Measurements from ENCODE around the gene PDE4D.
"Not testable (repeated sequence)": the region's sequence is repeated elsewhere in the genome, so short reads cannot be mapped to it uniquely, and the experiment has no call there.

The PDE4D gene

GRCh38 chr5:59007460-59008063, 886.0 kb downstream of the PDE4D start:
- peak; percentile 9 for DNase-seq (ENCODE audit: low read depth, low spot score)

GRCh38 chr5:59005934-59006701, 887.4 kb downstream of the PDE4D start:
- no peak for DNase-seq (ENCODE audit: low read depth, low spot score)

GRCh38 chr5:59003641-59004040, 889.9 kb downstream of the PDE4D start:
- DNase-seq (ENCODE audit: low read depth, low spot score) = no peak

- DNase-seq (ENCODE audit: low read depth, low spot score) = no peak
Measured at GRCh38 chr5:59003124-59003523, 890.4 kb downstream of the PDE4D start.

- no peak for DNase-seq (ENCODE audit: low read depth, low spot score)
Measured at GRCh38 chr5:59002162-59002825, 891.2 kb downstream of the PDE4D start.

- no peak for DNase-seq (ENCODE audit: low read depth, low spot score)
Measured at GRCh38 chr5:59001716-59002115, 891.8 kb downstream of the PDE4D start.

GRCh38 chr5:59001154-59001553, 892.4 kb downstream of the PDE4D start:
- no peak for DNase-seq (ENCODE audit: low read depth, low spot score)

GRCh38 chr5:59000211-59000610, 893.3 kb downstream of the PDE4D start:
- DNase-seq (ENCODE audit: low read depth, low spot score) = no peak

GRCh38 chr5:58999804-59000203, 893.7 kb downstream of the PDE4D start:
- no peak for DNase-seq (ENCODE audit: low read depth, low spot score)

- no peak for DNase-seq (ENCODE audit: low read depth, low spot score)
Measured at GRCh38 chr5:58998544-58998943, 895.0 kb downstream of the PDE4D start.

GRCh38 chr5:58995779-58996178, 897.7 kb downstream of the PDE4D start:
- not testable (repeated sequence) for DNase-seq (ENCODE audit: low read depth, low spot score)

- no peak for DNase-seq (ENCODE audit: low read depth, low spot score)
Measured at GRCh38 chr5:58993461-58993860, 900.1 kb downstream of the PDE4D start.

GRCh38 chr5:58988938-58989337, 904.6 kb downstream of the PDE4D start:
- DNase-seq (ENCODE audit: low read depth, low spot score) = no peak

- no peak for DNase-seq (ENCODE audit: low read depth, low spot score)
Measured at GRCh38 chr5:58987193-58987592, 906.3 kb downstream of the PDE4D start.

- no peak for DNase-seq (ENCODE audit: low read depth, low spot score)
Measured at GRCh38 chr5:58986281-58986680, 907.2 kb downstream of the PDE4D start.

GRCh38 chr5:58985759-58986158, 907.8 kb downstream of the PDE4D start:
- DNase-seq (ENCODE audit: low read depth, low spot score) = no peak

- DNase-seq (ENCODE audit: low read depth, low spot score) = no peak
Measured at GRCh38 chr5:58985311-58985710, 908.2 kb downstream of the PDE4D start.

GRCh38 chr5:58983526-58984452, 909.7 kb downstream of the PDE4D start:
- no peak for DNase-seq (ENCODE audit: low read depth, low spot score)

GRCh38 chr5:58980890-58981289, 912.6 kb downstream of the PDE4D start:
- DNase-seq (ENCODE audit: low read depth, low spot score) = no peak

- DNase-seq (ENCODE audit: low read depth, low spot score) = no peak
Measured at GRCh38 chr5:58979090-58979489, 914.4 kb downstream of the PDE4D start.

- no peak for DNase-seq (ENCODE audit: low read depth, low spot score)
Measured at GRCh38 chr5:58974601-58975000, 918.9 kb downstream of the PDE4D start.

GRCh38 chr5:58974083-58974482, 919.4 kb downstream of the PDE4D start:
- no peak for DNase-seq (ENCODE audit: low read depth, low spot score)
